Loucy (cell line): ENCODE measurements around the gene TBCD.

Experiments used
- H2AFZ ChIP-seq: fragments of 200-600 bp; sonication (generic); 2 replicates; pipeline ENCODE4 v1.6.0; 2016; ENCODE audit warnings: antibody characterized with exemption, mild to moderate bottlenecking, low read length, moderate library complexity
- H3F3A ChIP-seq: fragments of 200-600 bp; 2 replicates; pipeline ENCODE4 v1.6.0; 2016; ENCODE audit warnings: antibody characterized with exemption, low read depth, mild to moderate bottlenecking
- H3K27me3 ChIP-seq: fragments of 200-600 bp; sonication (generic); 2 replicates; pipeline ENCODE4 v1.6.1; 2014; ENCODE audit warnings: low read length, mild to moderate bottlenecking; ENCODE audit not compliant: insufficient read depth, poor library complexity, severe bottlenecking
- H3K36me3 ChIP-seq: fragments of 200-600 bp; sonication (generic); 2 replicates; pipeline ENCODE4 v1.6.1; 2016; ENCODE audit warnings: low read length; ENCODE audit not compliant: insufficient read depth
- H3K4me1 ChIP-seq: fragments of 200-600 bp; sonication (generic); 2 replicates; pipeline ENCODE4 v1.5.1; 2014; ENCODE audit warnings: low read length, mild to moderate bottlenecking; ENCODE audit not compliant: insufficient read depth, poor library complexity, severe bottlenecking
- H3K4me2 ChIP-seq: fragments of 200-600 bp; sonication (generic); 2 replicates; pipeline ENCODE4 v1.6.0; 2014; ENCODE audit warnings: antibody characterized with exemption, low read length, low read depth, mild to moderate bottlenecking; ENCODE audit not compliant: poor library complexity, severe bottlenecking
- H3K4me3 ChIP-seq: fragments of 200-600 bp; sonication (generic); 2 replicates; pipeline ENCODE4 v1.5.1; 2014; ENCODE audit warnings: low read length, mild to moderate bottlenecking, mixed read lengths; ENCODE audit not compliant: poor library complexity, severe bottlenecking
- H3K79me2 ChIP-seq: fragments of 200-600 bp; sonication (generic); 2 replicates; pipeline ENCODE4 v1.6.1; 2014; ENCODE audit warnings: low read length; ENCODE audit not compliant: insufficient read depth
- H3K9ac ChIP-seq: fragments of 200-600 bp; sonication (generic); 2 replicates; pipeline ENCODE4 v1.6.0; 2014; ENCODE audit warnings: mild to moderate bottlenecking, low read depth, low read length, moderate library complexity; ENCODE audit not compliant: poor library complexity, severe bottlenecking
- H3K9me2 ChIP-seq: fragments of 200-600 bp; sonication (generic); replicated peaks from 2 replicates; pipeline ENCODE4 v1.6.1; 2016; ENCODE audit warnings: low read depth, low read length, mixed read lengths
- H3K9me3 ChIP-seq: fragments of 200-600 bp; sonication (generic); 2 replicates; pipeline ENCODE4 v1.6.1; 2014; ENCODE audit warnings: mild to moderate bottlenecking, antibody characterized with exemption, low read length, low read depth; ENCODE audit not compliant: insufficient read depth
- H4K20me1 ChIP-seq: fragments of 200-600 bp; sonication (generic); 2 replicates; pipeline ENCODE4 v1.6.0; 2014; ENCODE audit warnings: antibody characterized with exemption, low read length, mild to moderate bottlenecking; ENCODE audit not compliant: insufficient read depth, poor library complexity, severe bottlenecking
- CTCF ChIP-seq: fragments of 200-600 bp; sonication (generic); conservative IDR thresholded peaks from 2 replicates; pipeline ENCODE4 v1.5.1; 2014; ENCODE audit warnings: mild to moderate bottlenecking, antibody characterized with exemption, low read length
- EZH2phosphoT487 ChIP-seq: fragments of 200-600 bp; IDR thresholded peaks from 2 replicates; pipeline ENCODE4 v1.6.1; 2018; ENCODE audit warnings: antibody characterized with exemption, mild to moderate bottlenecking, moderate library complexity, borderline replicate concordance

TBCD gene

GRCh38 chr17:82795615-82796014 is 43.8 kb downstream of the TBCD start:
- H3K4me1 ChIP-seq = no peaks in the 10 kb centered on the region
- peaks cover 35% of the 10 kb centered on the region; the same call in 1 of the 2 replicates for H3K79me2 ChIP-seq
- no peak overlapping the region for H2AFZ ChIP-seq
- H4K20me1 ChIP-seq = peaks cover 11% of the 10 kb centered on the region
- H3K9me2 ChIP-seq = no peaks in the 10 kb centered on the region
- H3K9me3 ChIP-seq = no peaks in the 10 kb centered on the region
- peaks cover 55% of the 10 kb centered on the region; the same call in 1 of the 2 replicates for H3K36me3 ChIP-seq
- no peak for TF ChIP-seq CTCF
- no peak for TF ChIP-seq EZH2phosphoT487
- no peaks in the 10 kb centered on the region for H3F3A ChIP-seq
- no peak overlapping the region for H3K4me3 ChIP-seq
- H3K27me3 ChIP-seq = no peaks in the 10 kb centered on the region
- no peak overlapping the region for H3K4me2 ChIP-seq
- H3K9ac ChIP-seq = no peak overlapping the region

GRCh38 chr17:82797061-82797460 is 45.2 kb downstream of the TBCD start:
- H3K36me3 ChIP-seq = peaks cover 59% of the 10 kb centered on the region; the same call in 1 of the 2 replicates
- peaks cover 38% of the 10 kb centered on the region; the same call in 1 of the 2 replicates for H3K79me2 ChIP-seq
- H3K27me3 ChIP-seq = no peaks in the 10 kb centered on the region
- H4K20me1 ChIP-seq = peaks cover 11% of the 10 kb centered on the region
- H3K9me2 ChIP-seq = no peaks in the 10 kb centered on the region
- no peak overlapping the region for H2AFZ ChIP-seq
- TF ChIP-seq CTCF (no peak), EZH2phosphoT487 (no peak)
- H3K4me1 ChIP-seq = no peaks in the 10 kb centered on the region
- no peaks in the 10 kb centered on the region for H3K9me3 ChIP-seq
- no peak overlapping the region for H3K4me3 ChIP-seq
- no peaks in the 10 kb centered on the region for H3F3A ChIP-seq
- no peak overlapping the region for H3K9ac ChIP-seq
- no peak overlapping the region for H3K4me2 ChIP-seq

- no peak overlapping the region for H3K9ac ChIP-seq
- no peak overlapping the region for H3K4me2 ChIP-seq
- H3K4me1 ChIP-seq = no peaks in the 10 kb centered on the region
- H3K27me3 ChIP-seq = no peaks in the 10 kb centered on the region
- H4K20me1 ChIP-seq = peaks cover 8% of the 10 kb centered on the region
- no peaks in the 10 kb centered on the region for H3K9me3 ChIP-seq
- H2AFZ ChIP-seq = no peak overlapping the region
- peaks cover 45% of the 10 kb centered on the region; the same call in 1 of the 2 replicates for H3K79me2 ChIP-seq
- TF ChIP-seq EZH2phosphoT487 (no peak), CTCF (no peak)
- peaks cover 59% of the 10 kb centered on the region; the same call in 1 of the 2 replicates for H3K36me3 ChIP-seq
- H3K4me3 ChIP-seq = no peak overlapping the region
- no peaks in the 10 kb centered on the region for H3F3A ChIP-seq
- no peaks in the 10 kb centered on the region for H3K9me2 ChIP-seq
Observed at GRCh38 chr17:82798752-82799151, 46.9 kb downstream of the TBCD start.
